IMR-90 (cell line): Measurements from ENCODE around the gene PLEKHS1. TPM values are rescaled to one million over a fixed set of nuclear protein-coding genes. Genes with fewer than 3 reads are reported as not detected.

Experiments used
- ATAC-seq: fragments of 200-7000 bp; cut with Tn5 transposase; 2 replicates; pipeline ENCODE4 v1.9.1; 2020; ENCODE audit warnings: low read depth, mild to moderate bottlenecking, moderate library complexity
- BruUV-seq: library from RNA; stranded (reverse); fragments of 400-500 nt; replicated peaks from 2 replicates; lab custom pipeline; 2021; lab: Mats Ljungman, UMichigan
- CTCF ChIA-PET: fragments of 300-600 bp; formaldehyde crosslinking; extraction: SDS; loops from one replicate; lab custom pipeline; 2021; ENCODE audit warnings: antibody characterized with exemption; lab: Yijun Ruan, JAX
- POLR2A ChIA-PET: fragments of 300-600 bp; sonication (Branson Sonifier 250); formaldehyde crosslinking; loops from one replicate; lab custom pipeline; 2022; ENCODE audit warnings: antibody characterized with exemption; ENCODE audit not compliant: unreplicated experiment; lab: Charles Lee
- DNase-seq: peaks from one replicate; pipeline ENCODE4 v3.0.0; 2013
- H2AFZ ChIP-seq: replicated peaks from 2 replicates; pipeline ENCODE3; 2013; ENCODE audit warnings: low read length, mild to moderate bottlenecking; ENCODE audit not compliant: poor library complexity
- H2AK5ac ChIP-seq: 2 replicates; pipeline ENCODE4 v1.6.1; 2013; ENCODE audit warnings: low read depth, low read length, inconsistent platforms
- H2AK9ac ChIP-seq: replicated peaks from 2 replicates; pipeline ENCODE3; 2013; ENCODE audit warnings: mild to moderate bottlenecking, low read depth, low read length, moderate library complexity; ENCODE audit not compliant: poor library complexity
- H2BK120ac ChIP-seq: 2 replicates; pipeline ENCODE4 v1.6.1; 2013; ENCODE audit warnings: low read depth, low read length, inconsistent platforms
- H2BK15ac ChIP-seq: 3 replicates; pipeline ENCODE4 v1.6.1; 2013; ENCODE audit warnings: low read depth, low read length, inconsistent platforms
- H2BK20ac ChIP-seq: 2 replicates; pipeline ENCODE4 v1.6.1; 2013; ENCODE audit warnings: low read depth, mild to moderate bottlenecking, inconsistent platforms, low read length, moderate library complexity
- H2BK5ac ChIP-seq: 2 replicates; pipeline ENCODE4 v1.6.1; 2013; ENCODE audit warnings: mild to moderate bottlenecking, low read depth, low read length, inconsistent platforms; ENCODE audit not compliant: poor library complexity, severe bottlenecking
- H3K14ac ChIP-seq: replicated peaks from 2 replicates; pipeline ENCODE4 v1.6.1; 2013; ENCODE audit warnings: low read depth, low read length, inconsistent platforms
- H3K18ac ChIP-seq: 2 replicates; pipeline ENCODE4 v1.6.1; 2013; ENCODE audit warnings: low read depth, low read length, control low read depth
- H3K23ac ChIP-seq: 2 replicates; pipeline ENCODE4 v1.6.1; 2013; ENCODE audit warnings: low read depth, low read length, inconsistent platforms
- H3K27ac ChIP-seq: 2 replicates; pipeline ENCODE4 v1.5.1; 2013; ENCODE audit warnings: mild to moderate bottlenecking, control low read depth, low read length; ENCODE audit not compliant: insufficient read depth
- H3K27me3 ChIP-seq: 2 replicates; pipeline ENCODE4 v1.6.1; 2013; ENCODE audit warnings: low read length; ENCODE audit not compliant: control insufficient read depth, insufficient read depth
- H3K36me3 ChIP-seq: 2 replicates; pipeline ENCODE4 v1.6.1; 2013; ENCODE audit warnings: low read length, mixed read lengths; ENCODE audit not compliant: control insufficient read depth, insufficient read depth
- H3K4ac ChIP-seq: 2 replicates; pipeline ENCODE4 v1.6.1; 2013; ENCODE audit warnings: low read depth, low read length, inconsistent platforms
- H3K4me1 ChIP-seq: 2 replicates; pipeline ENCODE4 v1.6.1; 2013; ENCODE audit warnings: low read length, mixed read lengths; ENCODE audit not compliant: control insufficient read depth, insufficient read depth
- H3K4me2 ChIP-seq: 2 replicates; pipeline ENCODE4 v1.6.1; 2013; ENCODE audit warnings: low read depth, mild to moderate bottlenecking, control low read depth, low read length, moderate library complexity
- H3K4me3 ChIP-seq: 2 replicates; pipeline ENCODE4 v1.5.1; 2013; ENCODE audit warnings: low read depth, mild to moderate bottlenecking, control low read depth, low read length, moderate library complexity; ENCODE audit not compliant: insufficient read depth
- H3K56ac ChIP-seq: 2 replicates; pipeline ENCODE4 v1.6.1; 2013; ENCODE audit warnings: low read length, inconsistent platforms; ENCODE audit not compliant: insufficient read depth; ENCODE audit errors: extremely low read depth
- H3K79me1 ChIP-seq, 2 experiments: 2 replicates each; pipeline ENCODE4 v1.6.1; 2013; ENCODE audit warnings: low read length in 2 of 2, inconsistent platforms in 1 of 2, low read depth in 1 of 2
- H3K9ac ChIP-seq: 2 replicates; pipeline ENCODE4 v1.6.1; 2013; ENCODE audit warnings: low read depth, low read length, control low read depth
- H3K9me1 ChIP-seq: 2 replicates; pipeline ENCODE4 v1.6.1; 2013; ENCODE audit warnings: low read length, inconsistent platforms; ENCODE audit not compliant: insufficient read depth
- H3K9me3 ChIP-seq: 2 replicates; pipeline ENCODE4 v1.6.1; 2013; ENCODE audit warnings: low read length; ENCODE audit not compliant: control insufficient read depth, insufficient read depth
- H4K20me1 ChIP-seq: 2 replicates; pipeline ENCODE4 v1.6.1; 2013; ENCODE audit warnings: low read length, inconsistent platforms; ENCODE audit not compliant: insufficient read depth
- H4K5ac ChIP-seq: 2 replicates; pipeline ENCODE4 v1.6.1; 2013; ENCODE audit warnings: mild to moderate bottlenecking, low read depth, low read length, control low read depth
- H4K8ac ChIP-seq, 2 experiments: 2 replicates each; pipeline ENCODE4 v1.6.1; 2013; ENCODE audit warnings: low read depth in 2 of 2, low read length in 2 of 2, control low read depth in 1 of 2, inconsistent platforms in 1 of 2
- H4K91ac ChIP-seq: 2 replicates; pipeline ENCODE4 v1.6.1; 2013; ENCODE audit warnings: low read depth, low read length, inconsistent platforms; ENCODE audit not compliant: insufficient read depth
- BHLHE40 ChIP-seq: fragments of 150-350 bp; IDR thresholded peaks from 2 replicates; pipeline ENCODE4 v1.6.1; 2016; ENCODE audit warnings: mild to moderate bottlenecking, low read depth, low read length
- CTCF ChIP-seq: conservative IDR thresholded peaks from 2 replicates; pipeline ENCODE4 v1.5.1; 2012; ENCODE audit warnings: mild to moderate bottlenecking, low read depth, low read length, improper control_type of control experiment
- FOS ChIP-seq: fragments of 150-350 bp; IDR thresholded peaks from 2 replicates; pipeline ENCODE4 v1.6.1; 2016; ENCODE audit warnings: low read depth, low read length
- MAZ ChIP-seq: IDR thresholded peaks from 2 replicates; pipeline ENCODE4 v1.6.1; 2012; ENCODE audit warnings: low read depth, mild to moderate bottlenecking, low read length, improper control_type of control experiment, moderate library complexity, borderline replicate concordance
- MXI1 ChIP-seq: IDR thresholded peaks from 2 replicates; pipeline ENCODE4 v1.6.1; 2012; ENCODE audit warnings: low read depth, mild to moderate bottlenecking, low read length, moderate library complexity, borderline replicate concordance
- NFE2L2 ChIP-seq: fragments of 150-350 bp; IDR thresholded peaks from 2 replicates; pipeline ENCODE4 v1.6.1; 2016; ENCODE audit warnings: low read depth, mild to moderate bottlenecking, low read length
- RAD21 ChIP-seq: IDR thresholded peaks from 2 replicates; pipeline ENCODE4 v1.6.1; 2012; ENCODE audit warnings: low read length, improper control_type of control experiment
- RCOR1 ChIP-seq: IDR thresholded peaks from 2 replicates; pipeline ENCODE4 v1.6.1; 2012; ENCODE audit warnings: mild to moderate bottlenecking, low read length, improper control_type of control experiment; ENCODE audit not compliant: insufficient replicate concordance
- RFX5 ChIP-seq: IDR thresholded peaks from 2 replicates; pipeline ENCODE4 v1.8.0; 2012; ENCODE audit warnings: low read depth, mild to moderate bottlenecking, low read length, moderate library complexity
- SMC3 ChIP-seq: fragments of 150-350 bp; IDR thresholded peaks from 2 replicates; pipeline ENCODE4 v1.6.1; 2016; ENCODE audit warnings: low read depth, mild to moderate bottlenecking, antibody characterized with exemption, low read length, moderate library complexity
- WGBS, 2 experiments: methylation state at CpG; one replicate each; pipeline versions ENCODE4 v1.1.5 to v1.1.7; 2013; ENCODE audit warnings: missing lambda C conversion rate in 2 of 2; ENCODE audit not compliant: insufficient read length in 1 of 2; ENCODE audit errors: extremely low coverage in 2 of 2; 5-methylcytosine and 5-hydroxymethylcytosine counted together
- dilution Hi-C: fragments of 300-500 bp; cut with HindIII; formaldehyde crosslinking; loops from one replicate; pipeline ENCODE4 v1.14.3; 2018; ENCODE audit warnings: low sequenced_read_pairs; ENCODE audit not compliant: unreplicated experiment
- in situ Hi-C: fragments of 300-500 bp; cut with MboI; formaldehyde crosslinking; loops from 3 replicates; pipeline ENCODE4 v1.14.3; 2019; ENCODE audit warnings: low sequenced_read_pairs, inconsistent platforms, mixed read lengths
- intact Hi-C: fragments of 100-400 bp; cut with micrococcal nuclease; formaldehyde crosslinking; loops from 2 replicates; pipeline ENCODE4 v1.10.0; 2022
- polyA plus RNA-seq, 3 experiments: library from polyadenylated mRNA; depleted of rRNA; stranded (reverse); fragments of >200 nt; gene quantifications; 2 replicates each; pipeline ENCODE4 v1.2.3, GENCODE V29; 2012; ENCODE audit warnings: low replicate concordance in 1 of 3
- total RNA-seq: library from RNA; depleted of rRNA; stranded (reverse); fragments of >200 nt; gene quantifications from 2 replicates; pipeline ENCODE4 v1.2.3, GENCODE V29; 2012
- TF ChIP-seq, protein P1 (sequence below): fragments of 150-350 bp; IDR thresholded peaks from 2 replicates; pipeline ENCODE4 v1.6.1; 2017; ENCODE audit warnings: mild to moderate bottlenecking, antibody characterized with exemption, low read length, low read depth
- TF ChIP-seq, protein P2 (sequence below): fragments of 150-350 bp; IDR thresholded peaks from 2 replicates; pipeline ENCODE4 v1.6.1; 2016; ENCODE audit warnings: low read depth, mild to moderate bottlenecking, low read length, moderate library complexity, borderline replicate concordance

PLEKHS1 gene
- total and polyA plus RNA-seq, 2 of the 4 experiments (the other 2 are of a cell fraction) = not detected

DNA sequence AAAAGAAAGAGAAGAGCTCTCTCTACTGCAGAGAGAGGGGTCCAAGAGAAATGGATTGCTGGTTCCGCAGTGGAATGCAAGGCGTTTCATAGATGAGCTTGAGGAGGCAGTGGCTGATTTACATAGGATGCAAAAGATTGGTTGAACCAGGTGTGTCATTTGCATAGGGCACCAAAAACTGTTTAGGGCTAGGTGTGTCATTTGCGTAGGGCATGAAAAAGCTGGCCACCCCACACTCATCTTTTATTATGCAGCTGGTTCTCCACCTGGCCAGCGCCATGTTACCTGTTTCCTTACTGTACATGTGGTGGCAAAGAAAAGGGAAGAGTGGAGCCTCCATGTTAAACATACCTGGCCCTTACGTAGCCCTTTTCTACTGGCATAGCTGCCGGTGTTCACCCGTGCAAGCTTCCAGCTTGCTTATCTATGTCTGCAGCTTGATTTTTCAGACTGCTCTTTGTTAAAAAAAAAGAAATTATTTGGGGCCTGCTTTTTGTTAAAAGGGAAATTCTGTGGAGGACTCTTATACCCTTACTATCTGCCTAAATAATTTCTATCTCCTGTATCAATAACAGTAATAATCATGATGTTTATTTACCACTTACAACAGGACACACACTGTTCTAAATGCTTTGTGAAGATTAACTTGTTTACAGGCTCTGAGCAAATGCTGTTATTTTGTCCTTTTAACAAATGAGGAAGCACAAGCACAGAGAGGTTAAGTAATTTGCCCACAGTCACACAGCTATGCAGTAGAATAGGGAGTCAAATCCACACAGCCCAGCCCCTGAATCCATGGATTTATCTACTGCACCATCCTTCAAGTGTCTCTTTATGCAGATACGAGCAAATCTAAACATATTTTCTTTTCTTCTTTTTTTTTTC is 38.5 kb upstream of the PLEKHS1 start (continued):
- TF ChIP-seq RFX5 = no peak

- Histone ChIP-seq H3K18ac (no peak overlapping the region), H4K20me1 (peaks cover 19% of the 10 kb centered on the region), H4K5ac (no peak overlapping the region), H3K36me3 (peaks cover 5% of the 10 kb centered on the region; the same call in 1 of the 2 replicates), H2BK15ac (no peak overlapping the region), H2AFZ (no peak overlapping the region), H3K4me1 (peaks cover 4% of the 10 kb centered on the region), H2BK120ac (no peak overlapping the region), H2BK20ac (no peak overlapping the region), H3K9ac (no peak overlapping the region), H3K9me3 (no peaks in the 10 kb centered on the region), H3K4me2 (no peak overlapping the region), H2AK9ac (no peak overlapping the region), H3K23ac (no peak overlapping the region), H3K27me3 (no peaks in the 10 kb centered on the region), H3K79me1 (peaks cover 8 to 37% of the 10 kb centered on the region in 2 experiments), H2BK5ac (no peak overlapping the region), H4K91ac (no peak overlapping the region), H2AK5ac (no peak overlapping the region), H3K4ac (no peak overlapping the region), H3K27ac (no peak overlapping the region), H3K14ac (no peak overlapping the region), H4K8ac (no peak overlapping the region), H3K56ac (no peak overlapping the region), H3K4me3 (no peak overlapping the region), H3K9me1 (peaks cover 8% of the 10 kb centered on the region; the same call in 1 of the 2 replicates)
- no peak for DNase-seq
- CTCF ChIA-PET = no interaction called here
- no CpG with 5 or more reads among the region's 2 CpGs for WGBS, 2 experiments
- in situ Hi-C loops (no loop called here), intact Hi-C loops (no loop called here), dilution Hi-C loops (no loop called here)
- POLR2A ChIA-PET = no interaction called here
- no TSS peak for BruUV-seq
- no peak for ATAC-seq
- TF ChIP-seq FOS = no peak
- TF ChIP-seq CTCF = no peak
- TF ChIP-seq, protein P1, sequence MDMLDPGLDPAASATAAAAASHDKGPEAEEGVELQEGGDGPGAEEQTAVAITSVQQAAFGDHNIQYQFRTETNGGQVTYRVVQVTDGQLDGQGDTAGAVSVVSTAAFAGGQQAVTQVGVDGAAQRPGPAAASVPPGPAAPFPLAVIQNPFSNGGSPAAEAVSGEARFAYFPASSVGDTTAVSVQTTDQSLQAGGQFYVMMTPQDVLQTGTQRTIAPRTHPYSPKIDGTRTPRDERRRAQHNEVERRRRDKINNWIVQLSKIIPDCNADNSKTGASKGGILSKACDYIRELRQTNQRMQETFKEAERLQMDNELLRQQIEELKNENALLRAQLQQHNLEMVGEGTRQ = no peak
- TF ChIP-seq, protein P2, sequence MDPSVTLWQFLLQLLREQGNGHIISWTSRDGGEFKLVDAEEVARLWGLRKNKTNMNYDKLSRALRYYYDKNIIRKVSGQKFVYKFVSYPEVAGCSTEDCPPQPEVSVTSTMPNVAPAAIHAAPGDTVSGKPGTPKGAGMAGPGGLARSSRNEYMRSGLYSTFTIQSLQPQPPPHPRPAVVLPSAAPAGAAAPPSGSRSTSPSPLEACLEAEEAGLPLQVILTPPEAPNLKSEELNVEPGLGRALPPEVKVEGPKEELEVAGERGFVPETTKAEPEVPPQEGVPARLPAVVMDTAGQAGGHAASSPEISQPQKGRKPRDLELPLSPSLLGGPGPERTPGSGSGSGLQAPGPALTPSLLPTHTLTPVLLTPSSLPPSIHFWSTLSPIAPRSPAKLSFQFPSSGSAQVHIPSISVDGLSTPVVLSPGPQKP = no peak
- no peak for TF ChIP-seq NFE2L2
- TF ChIP-seq MAZ = no peak
- no peak for TF ChIP-seq MXI1
- TF ChIP-seq RCOR1 = no peak
- TF ChIP-seq BHLHE40 = no peak
- TF ChIP-seq RAD21 = no peak
- TF ChIP-seq SMC3 = no peak
These were observed 37.9 kb upstream of the PLEKHS1 start for GRCh38 chr10:113713640-113713982.
